Stimulated activated CD8-positive, alpha-beta memory T cell treated with anti-CD3 and anti-CD28 coated beads, Interleukin-7, amount 100 ng/mL, for 4 hours (primary cell): ENCODE measurements around the gene GALNT12.
A peak's percentile ranks its signal among the peaks of the same experiment; 100 is the strongest.

Experiments
- DNase-seq, 2 donors: peaks; one replicate each; pipeline ENCODE4 v3.0.0-alpha.2; 2020; ENCODE audit warnings: low read depth in 2 of 2

GALNT12 gene

DNA sequence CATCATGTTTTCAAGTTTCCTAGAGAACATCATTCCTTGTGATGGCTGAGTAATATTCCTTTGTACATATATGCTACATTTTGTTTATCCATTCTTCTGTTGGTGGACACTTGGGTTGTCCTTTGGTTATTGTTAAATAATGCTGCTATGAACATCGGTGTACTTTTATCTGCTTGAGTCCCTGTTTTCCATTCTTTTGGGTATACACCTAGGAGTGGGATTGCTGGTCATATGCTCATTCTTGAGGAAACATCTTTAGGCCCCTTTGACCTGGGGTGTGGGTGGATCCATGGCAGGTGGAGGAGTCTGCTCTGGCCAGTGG is 25.3 kb downstream of the GALNT12 start:
- DNase-seq: no peak

DNA sequence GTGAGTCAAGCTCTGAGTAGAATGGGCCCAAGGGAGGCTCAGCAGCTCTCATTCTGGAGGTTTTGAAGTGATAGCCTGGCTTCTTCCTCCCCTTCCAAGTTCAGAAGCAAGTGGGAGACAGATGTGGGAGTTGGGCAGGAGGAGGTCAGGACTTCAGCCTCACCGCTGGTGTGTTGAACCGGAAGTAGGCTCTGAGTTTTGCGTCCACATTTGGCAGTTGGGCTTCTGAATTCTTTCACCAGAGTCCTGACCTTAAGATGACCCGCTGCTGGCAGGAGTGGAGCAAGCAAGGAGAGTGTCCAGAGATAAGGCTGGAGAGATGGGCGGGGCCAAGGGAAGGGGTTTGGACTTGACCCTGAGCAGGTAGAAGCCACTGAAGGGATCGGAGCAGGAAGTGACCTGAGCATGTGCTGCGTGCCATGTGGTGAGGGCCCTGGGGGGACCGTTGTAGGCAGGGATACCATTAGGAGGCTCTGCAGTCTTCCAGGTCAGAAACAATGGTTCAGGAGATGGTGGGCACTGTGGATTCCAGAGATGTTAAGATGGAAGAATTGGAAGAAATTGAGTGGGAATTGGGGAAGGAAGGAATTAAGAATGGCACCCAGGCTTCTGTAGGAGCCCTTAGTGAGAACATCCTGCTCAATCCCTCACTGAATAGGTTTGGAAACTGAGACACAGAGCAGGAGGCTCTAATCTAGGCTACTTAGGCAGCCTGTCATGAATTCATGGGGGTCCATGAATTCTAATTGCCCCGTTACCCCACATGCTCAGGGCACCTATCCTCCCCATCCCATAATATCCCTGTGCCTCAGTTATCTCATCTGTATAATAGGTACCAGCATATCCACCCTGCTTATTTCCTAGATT is 25.9 kb downstream of the GALNT12 start:
- no peak for DNase-seq

DNA sequence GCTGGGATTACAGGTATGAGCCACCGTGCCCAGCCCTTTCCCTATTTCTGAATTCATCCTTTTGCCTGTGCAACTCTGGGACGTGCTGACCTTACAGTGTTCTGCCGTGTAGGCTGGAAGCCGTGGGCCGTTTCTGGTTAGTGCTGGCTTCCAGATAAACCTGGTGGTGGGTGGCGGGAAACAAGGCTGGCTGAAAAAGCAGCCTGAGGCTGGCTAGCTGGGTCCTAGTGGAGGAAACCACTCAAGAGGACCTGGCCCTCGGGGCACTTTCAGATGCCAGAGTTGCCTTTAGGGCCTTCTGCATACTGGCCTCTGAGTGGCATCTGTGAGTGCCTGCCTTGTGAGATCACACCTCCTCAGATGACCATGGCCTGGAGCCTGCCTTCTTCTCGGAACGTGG is 26.9 kb downstream of the GALNT12 start:
- DNase-seq: no peak

DNA sequence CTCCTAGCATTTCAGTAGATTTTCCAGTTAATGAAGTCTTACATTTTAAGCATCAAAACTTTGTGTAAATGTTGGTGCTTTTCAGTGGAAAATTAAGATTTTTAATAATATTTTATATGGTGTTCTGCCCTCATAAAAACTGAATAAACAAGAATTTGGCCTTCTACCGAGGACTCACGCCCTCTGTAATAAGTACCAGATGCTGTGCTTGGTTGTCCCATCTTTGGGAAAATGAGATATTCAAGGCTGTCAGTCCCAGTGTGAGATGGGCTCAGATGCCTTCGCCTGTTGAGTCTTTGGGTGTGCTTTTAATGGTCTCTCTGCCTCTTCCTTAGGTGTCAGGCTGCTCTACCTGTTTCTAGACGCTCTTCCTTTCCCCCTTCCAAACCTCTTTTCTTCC is 28.7 kb downstream of the GALNT12 start:
- no peak for DNase-seq

DNA sequence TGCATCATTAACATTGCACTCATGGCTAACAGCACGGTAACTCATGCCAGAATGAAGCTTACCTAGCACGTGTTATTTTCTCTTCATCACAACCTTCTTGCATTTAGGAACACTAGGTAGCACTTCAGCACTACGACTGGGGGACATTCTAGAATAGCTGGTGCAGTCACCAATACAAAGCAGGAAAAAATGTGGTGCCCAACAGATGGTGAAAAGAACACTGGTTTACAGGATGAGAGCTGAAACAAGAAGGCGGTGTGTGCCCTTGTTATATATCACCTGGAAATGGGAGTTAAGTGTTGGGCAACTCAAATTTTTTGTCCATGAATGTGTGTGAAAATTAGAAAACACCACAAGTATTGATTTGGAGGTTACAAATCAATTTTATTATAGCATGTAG is 30.0 kb downstream of the GALNT12 start:
- DNase-seq: no peak

DNA sequence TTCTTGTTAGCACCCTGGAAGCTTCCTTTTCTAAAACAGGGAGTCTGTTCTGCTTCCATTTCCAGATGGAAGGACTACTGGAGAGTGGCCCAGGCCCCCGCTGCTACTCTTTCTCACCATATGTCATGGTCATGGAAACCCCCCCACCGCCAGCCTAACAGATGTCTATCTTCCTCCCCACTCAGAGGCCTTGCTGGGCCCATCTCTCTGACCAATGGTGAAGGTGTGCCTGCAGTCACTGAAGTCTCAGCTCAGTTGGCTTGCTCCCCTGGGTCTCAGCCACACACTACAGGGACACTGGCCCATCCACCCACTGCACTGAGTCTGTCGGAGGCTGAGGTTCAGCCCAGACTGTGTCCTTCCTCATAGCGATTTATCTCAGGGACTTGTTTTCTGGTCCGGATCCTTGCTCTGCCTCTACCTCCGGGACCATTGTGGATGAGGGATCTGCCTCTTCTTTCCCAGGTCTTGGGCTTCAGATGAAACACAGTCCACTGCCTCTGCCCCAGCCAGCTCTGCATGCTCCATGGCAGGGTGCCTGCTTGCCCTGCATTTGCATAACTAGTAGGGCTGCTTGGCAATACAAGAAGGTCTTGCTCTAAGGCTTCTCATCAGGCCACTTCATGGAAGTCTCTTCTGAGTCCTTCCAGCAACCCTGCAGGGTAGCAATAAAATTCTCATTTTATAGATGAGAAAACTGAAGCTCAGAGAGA is 30.8 kb downstream of the GALNT12 start:
- no peak for DNase-seq

DNA sequence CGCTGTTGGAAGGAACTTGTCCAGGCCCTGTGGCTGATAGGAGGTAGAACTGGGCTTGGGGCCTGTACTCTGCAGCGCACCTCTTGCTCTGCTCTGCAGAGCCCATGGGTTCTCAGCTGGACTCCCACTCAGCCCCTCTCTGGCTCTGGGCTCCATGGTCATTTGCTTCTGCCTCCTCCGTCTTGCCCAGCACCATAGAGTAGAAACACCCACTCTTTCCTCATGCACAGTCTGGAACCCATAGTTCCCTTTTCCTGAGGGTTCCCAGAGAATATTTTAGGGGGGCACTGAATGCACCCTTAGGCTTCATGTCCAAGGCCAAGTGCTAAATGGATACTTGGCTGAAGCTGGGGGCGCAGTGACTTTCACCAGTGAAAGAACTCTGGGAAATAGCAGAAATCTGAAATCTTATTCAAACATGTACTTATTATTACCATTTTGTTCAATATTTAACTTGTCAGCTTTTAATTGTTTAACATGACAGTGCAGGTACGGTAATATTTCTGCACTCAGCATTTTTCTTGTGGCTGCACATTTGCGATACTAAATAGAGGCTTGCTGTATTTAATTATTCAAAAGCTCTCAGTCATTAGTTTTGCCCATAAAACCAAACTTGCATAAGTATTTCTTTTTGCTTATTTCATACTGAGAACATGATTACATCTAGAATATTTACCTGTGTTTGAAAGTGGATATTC is 31.5 kb downstream of the GALNT12 start:
- no peak for DNase-seq

DNA sequence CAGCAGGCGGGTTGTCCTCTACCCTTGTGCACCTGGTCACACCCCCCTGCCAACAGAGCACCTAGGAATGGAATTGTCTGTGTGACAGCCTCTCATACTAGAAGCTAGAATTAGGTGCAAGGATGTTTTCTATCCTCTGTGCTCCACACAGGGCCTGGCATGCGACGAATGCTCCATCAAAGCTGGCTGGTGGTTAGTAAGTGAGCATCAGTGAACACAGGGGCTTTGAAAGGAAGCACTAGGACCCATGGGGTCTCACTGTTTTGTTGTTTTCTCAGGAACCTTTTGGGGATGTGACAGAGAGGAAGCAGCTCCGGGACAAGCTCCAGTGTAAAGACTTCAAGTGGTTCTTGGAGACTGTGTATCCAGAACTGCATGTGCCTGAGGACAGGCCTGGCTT is 32.3 kb downstream of the GALNT12 start:
- DNase-seq: no peak

DNA sequence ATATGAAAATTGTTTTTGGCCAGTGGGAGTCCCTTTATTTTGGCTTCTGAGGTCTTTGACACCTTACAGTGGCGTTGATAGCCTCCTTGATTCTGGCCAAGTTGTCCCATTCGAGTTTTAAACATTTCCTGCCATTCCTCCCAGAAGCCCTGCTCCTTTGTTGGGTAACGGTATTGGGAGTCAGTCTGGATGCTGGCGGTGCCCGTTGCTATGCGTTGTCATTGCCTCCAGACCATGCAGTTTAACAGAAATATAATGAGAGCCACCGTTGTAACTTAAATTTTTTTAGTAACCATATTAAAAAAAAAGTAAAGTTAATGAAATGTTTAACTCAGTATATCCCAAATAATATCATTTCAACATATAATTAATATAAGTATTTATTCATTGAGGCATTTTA is 35.0 kb downstream of the GALNT12 start:
- DNase-seq: no peak

DNA sequence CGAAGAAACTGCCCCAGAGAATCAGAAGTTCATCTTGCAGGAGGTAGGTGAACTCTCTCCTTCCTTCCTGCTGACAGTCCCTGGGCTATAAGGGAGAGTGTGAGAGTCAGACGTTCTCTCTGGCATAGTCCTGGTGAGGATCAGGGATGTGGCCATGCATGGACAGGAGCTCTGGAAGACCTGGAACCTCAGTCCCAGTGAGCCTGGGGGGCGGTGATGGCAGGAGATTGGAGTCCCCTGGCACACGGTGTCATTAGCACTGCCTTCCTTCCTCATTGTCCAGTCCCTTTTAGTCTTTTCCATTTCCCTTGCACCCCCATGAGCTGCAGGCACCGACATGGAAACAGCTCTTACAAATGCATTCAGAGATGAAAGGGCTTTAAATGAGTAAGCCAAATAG is 38.6 kb downstream of the GALNT12 start:
- DNase-seq: no peak

DNA sequence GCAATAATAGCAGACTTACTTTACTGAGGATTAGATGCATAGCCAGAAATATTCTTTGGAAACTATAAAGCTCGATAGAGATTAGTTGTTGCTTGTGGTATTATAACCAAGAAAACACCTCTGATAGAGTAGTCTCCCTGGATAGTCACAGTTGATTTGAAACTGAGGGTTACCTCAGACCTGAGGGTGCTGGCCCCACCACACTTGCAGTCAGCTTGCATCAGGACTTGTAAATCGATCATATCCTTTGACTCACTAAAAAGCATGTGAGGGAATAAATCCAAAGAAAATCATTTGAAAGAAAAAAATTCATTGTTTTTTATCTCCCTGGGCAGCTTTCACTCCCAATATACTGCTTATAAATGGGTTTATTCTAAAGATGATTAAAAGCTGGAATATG is 39.4 kb downstream of the GALNT12 start:
- DNase-seq: no peak

DNA sequence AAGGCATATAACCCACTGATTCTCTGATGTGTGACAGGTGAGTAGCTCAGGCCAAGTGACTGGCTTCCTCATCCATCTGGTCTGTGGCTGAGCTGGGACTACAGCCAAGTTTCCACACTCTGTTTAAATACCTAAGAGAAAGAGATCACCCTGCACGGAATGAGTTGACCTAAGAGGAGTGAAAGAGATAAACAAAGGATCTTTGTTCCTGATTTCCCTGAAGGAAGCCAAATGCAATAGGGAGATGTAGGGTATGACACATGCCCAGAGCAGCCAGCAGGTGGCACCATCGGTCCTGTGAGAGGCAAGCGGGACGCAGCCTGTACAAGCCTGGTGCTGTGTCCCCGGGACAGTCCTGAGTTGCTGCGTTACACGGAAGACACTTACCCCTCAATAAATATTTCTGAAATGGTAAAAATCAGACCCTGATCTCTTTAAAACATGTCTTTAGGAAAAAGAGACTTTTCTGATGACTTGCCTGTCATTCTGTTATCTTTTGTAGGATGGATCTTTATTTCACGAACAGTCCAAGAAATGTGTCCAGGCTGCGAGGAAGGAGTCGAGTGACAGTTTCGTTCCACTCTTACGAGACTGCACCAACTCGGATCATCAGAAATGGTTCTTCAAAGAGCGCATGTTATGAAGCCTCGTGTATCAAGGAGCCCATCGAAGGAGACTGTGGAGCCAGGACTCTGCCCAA is 41.1 kb downstream of the GALNT12 start:
- peak; percentile 34 to 56 for DNase-seq

DNA sequence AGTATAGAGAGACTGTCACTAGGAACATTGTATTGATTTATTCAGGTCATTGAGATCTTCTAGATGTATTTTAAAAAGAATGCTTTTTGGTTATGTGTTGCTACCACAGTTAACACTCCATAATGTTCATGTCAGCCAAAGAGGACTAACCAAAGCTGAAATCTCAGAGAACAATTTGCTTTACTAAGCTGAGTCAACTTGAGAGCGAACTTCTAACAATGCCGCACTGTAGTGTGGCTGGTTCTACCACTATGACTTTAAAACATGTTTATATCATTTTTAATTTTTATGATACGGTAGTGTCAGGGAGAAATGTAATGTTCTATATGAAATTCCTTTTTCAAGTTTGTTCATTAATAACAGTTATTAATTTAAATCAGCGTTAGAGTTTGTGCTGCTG is 42.1 kb downstream of the GALNT12 start:
- no peak for DNase-seq

DNA sequence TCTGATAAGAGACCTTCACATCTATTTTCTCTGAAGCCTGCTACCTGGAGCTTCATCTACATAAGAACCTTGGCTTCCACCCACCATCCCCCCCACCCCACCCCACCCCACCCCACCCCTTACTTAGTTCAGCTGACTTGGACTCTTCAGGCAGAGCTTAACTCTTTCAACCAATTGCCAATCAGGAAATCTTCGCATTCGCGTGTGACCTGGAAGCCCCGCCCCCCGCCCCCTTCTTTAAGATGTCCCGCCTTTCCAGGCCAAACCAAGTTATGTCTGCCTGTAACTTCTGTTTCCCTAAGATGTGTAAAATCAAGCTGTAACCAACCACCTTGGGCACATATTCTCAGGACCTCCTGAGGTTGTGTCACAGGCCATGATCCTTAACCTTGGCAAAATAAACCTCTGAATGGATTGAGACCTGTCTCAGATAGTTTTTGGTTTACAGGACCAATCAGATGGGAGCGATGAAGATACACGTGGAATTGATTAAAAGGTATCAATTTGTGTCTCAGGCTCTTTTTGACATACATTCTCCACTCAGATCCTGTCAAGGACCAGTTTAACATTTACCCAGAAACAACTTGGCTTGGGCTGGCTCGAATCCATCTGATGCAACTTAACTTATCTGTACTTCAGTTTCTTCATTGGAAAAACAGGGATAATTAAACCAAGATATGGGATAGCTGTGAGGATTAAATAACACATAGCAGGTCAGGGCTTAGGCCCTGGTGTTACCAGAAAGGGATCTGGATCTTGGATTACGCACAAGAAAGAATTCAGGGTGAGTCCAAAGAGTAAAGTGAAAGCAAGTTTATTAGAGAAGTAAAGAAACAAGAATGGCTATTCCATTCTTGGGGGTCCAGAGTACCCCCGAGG is 43.6 kb downstream of the GALNT12 start:
- DNase-seq: no peak

DNA sequence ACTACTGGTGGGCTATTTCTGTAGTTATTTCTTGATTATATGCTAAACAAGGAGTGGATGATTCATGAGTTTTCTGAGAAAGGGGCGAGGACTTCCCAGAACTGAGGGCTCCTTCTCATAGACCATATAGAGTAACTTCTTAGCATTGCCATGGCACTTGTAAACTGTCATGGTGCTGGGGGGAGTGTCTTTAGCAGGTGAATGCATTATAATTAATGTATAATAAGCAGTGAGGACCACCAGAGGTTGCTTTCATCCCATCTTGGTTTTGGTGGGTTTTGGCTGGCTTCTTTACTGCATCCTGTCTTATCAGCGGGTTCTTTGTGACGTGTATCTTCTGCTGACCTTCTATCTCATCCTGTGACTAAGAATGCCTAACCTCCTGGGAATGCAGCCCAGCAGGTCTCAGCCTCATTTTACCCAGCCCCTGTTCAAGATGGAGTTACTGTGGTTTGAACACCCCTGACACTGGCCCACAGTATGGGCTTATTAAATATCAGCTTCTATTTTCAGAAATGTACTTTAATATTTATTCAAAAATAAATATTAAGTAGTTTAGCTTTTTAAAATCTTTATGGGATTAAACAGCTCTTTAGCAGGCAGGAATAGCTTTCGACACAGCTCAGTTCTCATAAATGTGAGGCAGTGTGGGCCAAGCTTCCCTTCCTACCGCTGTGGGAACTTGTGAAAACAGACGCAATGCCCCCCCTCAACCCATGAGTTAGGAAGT is 44.4 kb downstream of the GALNT12 start:
- peak in 1 of 2 donors; percentile 8 for DNase-seq

DNA sequence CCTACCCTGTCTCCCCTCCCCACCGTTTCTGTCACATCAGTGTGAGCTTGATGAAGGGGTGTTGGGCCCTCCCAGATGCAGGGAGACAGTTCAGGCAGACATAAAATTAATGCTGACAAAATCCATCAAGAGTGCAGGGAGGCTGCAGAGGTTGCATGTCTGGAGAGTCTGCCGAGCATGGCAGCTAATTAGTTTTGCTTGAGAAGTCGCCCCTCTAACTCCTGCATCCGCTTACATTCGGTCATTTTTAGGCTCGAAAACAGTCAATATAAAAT is 44.9 kb downstream of the GALNT12 start:
- DNase-seq: no peak

DNA sequence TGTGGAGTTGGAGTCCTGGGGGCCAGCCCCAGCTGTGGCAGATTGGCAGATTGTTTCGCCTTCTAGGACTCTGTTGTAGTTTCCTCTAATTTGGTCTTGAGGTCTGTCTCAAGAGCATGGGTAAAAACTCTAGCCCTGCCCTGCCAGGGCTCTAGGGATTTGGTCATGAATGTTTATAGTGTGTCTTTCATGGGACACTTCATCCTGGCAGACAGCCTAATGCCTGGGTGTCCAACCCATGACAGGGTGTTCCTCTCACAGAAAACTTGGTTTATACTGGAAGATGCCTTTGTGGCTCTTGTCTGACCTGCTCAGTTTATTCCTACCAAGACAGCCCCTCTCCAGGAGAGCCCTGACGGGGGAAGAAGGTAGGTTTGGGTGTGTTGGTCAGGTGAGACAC is 45.5 kb downstream of the GALNT12 start:
- DNase-seq: no peak

DNA sequence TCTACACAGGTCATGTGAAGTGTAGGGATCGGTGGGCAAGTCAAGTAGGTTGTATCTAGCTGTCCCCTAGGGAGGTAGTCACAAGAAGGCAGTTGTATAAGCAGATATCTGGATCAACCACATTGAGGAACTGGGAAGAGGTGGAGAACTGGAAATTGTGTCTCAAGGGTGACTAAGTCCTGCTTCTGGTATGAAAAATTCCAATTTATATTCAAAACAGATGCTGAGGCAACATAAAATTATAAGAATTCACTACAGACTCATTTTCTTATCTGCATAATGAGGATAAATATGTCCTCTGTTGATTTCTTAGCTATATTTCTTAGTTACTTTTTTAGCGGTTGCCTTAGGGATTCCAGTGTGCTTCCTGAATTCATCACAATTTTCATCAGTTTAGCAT is 46.8 kb downstream of the GALNT12 start:
- no peak for DNase-seq

DNA sequence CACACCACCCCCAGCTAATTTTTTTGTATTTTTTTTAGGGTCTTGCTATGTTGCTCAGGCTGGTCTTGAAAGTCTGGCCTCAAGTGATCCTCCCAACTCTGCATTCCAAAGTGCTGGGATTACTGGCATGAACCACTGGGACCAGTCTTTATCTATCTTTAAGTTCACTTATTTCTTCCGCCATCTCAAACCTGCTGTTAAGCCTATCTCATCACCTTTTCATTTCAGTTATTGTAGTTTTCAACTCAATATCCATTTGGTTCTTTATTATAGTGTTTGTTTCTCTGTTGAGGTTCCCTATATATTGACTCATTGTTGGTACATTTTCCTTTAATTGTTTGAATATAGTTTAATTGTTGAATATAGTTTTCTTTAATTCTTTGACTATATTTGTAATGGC is 48.1 kb downstream of the GALNT12 start:
- DNase-seq: no peak

DNA sequence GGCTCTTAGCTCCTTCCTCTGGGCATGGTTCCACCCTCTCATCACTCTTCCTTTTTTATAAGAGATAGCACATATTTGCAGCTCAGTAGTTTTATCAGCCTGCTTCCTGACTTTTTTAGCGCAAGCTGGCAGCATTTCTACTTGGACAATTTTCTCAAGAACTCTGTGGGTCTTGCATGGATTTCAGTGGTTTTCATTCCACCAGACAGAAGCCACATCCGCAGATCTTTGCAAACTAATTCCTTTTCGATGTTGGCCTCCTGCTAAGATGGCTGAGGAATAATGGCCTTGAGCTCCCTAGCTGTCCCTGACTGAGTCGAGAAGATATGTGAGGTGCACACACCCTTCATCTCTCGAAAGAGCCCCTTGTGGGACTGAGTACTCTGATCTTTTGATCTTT is 49.5 kb downstream of the GALNT12 start:
- no peak for DNase-seq

DNA sequence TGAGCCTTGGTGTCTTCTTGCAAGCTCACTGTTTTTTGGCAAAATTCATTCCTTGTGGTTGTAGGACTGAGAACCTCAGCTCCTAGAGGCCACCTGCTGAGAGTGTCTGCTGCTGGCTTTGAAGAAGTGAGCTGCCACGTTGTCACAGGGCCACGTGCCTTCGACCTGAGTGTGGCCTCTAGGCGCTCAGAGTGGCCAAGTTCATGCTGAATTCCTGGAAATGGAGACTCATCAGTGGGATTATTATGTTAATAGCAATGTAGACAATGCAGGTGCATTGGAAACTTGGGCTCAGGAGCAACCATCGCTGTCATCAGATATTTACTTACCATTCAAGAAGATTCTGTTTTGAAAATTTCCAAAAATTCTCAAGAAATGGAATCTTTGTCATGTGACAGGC is 52.5 kb downstream of the GALNT12 start:
- DNase-seq: no peak
